ENCODE measurements around the gene GSE1.

DNA sequence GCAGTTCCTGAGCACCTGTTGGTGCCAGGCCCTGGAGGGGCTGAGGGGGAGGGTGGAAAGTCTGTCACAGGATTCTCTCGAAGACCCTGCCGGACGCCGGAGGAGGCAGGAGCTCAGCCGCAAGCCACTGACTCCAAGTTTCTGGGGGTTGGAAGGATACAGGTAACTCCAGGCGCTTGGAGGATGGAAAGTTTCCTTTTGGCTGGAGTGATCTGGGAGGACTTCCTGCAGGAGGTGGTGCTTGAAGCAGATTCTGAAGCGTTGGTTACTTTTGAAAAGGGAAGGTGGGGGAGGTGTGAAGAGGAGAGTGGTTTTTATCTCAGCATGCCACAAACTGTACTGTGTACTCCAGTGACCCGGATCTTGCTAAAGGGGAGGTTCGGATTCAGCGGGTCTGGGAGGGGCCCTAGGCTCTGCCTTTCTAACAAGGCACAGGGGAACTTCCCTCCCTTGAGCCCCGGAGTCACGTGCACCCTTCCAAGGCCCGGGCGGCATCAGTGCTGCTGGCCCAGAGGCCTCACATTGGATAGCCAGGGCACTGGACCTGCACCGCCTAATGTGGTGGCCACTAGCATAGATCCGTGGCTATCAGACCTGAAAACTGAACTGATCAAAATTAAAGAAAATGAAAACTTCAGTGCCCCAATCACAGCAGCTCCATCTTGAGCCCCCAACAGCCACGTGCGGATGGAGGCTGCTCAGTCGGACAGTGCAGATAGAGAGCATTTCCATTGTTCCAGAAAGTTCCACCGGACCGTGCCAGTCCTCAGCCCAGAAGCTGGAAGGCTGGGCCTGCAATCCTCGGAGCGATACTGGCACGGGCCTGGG, 42.2 kb upstream of the GSE1 start:
- no peak for TF ChIP-seq POLR2A (IDR thresholded peaks at IDR 0.05)
- TF ChIP-seq, protein P1, sequence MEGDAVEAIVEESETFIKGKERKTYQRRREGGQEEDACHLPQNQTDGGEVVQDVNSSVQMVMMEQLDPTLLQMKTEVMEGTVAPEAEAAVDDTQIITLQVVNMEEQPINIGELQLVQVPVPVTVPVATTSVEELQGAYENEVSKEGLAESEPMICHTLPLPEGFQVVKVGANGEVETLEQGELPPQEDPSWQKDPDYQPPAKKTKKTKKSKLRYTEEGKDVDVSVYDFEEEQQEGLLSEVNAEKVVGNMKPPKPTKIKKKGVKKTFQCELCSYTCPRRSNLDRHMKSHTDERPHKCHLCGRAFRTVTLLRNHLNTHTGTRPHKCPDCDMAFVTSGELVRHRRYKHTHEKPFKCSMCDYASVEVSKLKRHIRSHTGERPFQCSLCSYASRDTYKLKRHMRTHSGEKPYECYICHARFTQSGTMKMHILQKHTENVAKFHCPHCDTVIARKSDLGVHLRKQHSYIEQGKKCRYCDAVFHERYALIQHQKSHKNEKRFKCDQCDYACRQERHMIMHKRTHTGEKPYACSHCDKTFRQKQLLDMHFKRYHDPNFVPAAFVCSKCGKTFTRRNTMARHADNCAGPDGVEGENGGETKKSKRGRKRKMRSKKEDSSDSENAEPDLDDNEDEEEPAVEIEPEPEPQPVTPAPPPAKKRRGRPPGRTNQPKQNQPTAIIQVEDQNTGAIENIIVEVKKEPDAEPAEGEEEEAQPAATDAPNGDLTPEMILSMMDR (IDR thresholded peaks at IDR 0.05) = no peak
